ENCODE measurements around the gene BLOC1S6. TPM values are rescaled to one million over a fixed set of nuclear protein-coding genes. Genes with fewer than 3 reads are reported as not detected.

Gene BLOC1S6, protein sequence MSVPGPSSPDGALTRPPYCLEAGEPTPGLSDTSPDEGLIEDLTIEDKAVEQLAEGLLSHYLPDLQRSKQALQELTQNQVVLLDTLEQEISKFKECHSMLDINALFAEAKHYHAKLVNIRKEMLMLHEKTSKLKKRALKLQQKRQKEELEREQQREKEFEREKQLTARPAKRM
- total RNA-seq (ENCODE audit: insufficient read depth, low replicate concordance): 90.3 TPM

DNA sequence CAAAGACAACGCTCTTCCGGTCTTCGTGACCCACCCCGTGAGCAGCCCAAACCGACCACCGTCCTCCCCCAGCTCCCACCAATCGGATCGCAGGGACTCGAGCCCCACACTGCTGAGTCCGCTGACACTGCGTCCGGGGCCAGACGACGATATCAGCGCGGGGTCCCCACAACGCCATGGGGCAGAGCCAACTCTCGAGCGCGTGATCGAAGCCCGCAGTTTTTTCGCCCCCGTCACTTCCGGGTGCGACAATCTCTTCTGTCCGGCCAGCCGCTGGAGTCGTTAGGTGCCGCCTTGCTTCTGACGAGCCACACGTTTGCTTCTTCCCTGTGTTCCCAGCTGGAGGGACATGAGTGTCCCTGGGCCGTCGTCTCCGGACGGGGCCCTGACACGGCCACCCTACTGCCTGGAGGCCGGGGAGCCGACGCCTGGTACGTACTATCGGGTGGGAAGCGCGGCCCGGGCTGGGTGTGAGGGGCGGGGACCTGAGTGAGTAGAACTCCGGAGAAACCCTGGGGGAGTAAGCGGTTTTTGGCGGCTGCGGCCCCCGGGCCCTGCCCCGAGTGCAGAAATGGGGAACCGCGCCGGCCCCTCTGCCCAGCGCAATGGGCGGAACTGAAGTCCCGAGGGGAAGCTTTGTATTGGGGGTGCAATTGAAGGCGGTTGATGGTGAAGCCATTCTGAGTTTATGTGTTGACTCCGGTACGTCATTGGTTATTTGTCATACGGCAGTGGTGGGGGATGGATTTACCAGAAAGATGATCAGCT lies at the start of gene BLOC1S6:
TSS of gene BLOC1S6 (plus strand) at position 285 of the 768 bp plus-strand sequence. CDS start at position 350, 65 bp downstream.
- DNase-seq (ENCODE audit: low spot score): peak; percentile 95

DNA sequence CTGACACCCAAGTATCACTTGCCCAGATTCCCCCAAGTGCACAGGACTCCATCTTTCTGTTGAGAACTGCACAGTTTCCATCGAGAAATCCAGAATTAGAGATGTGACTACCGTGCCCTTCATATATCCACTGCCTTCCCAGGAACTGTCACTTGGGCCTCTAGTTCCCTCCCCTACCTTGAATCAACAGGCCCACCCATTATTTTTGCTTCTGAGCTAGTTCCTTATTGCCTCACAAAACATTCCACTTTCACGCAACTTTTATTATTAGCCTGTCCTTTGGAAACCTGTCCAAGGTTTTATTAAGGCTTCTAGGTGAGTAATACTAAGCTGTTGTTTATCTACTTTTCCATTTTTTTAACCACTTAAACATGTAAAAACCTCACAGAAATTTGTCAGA lies 47.5 kb upstream of the BLOC1S6 start:
- DNase-seq (ENCODE audit: low spot score): no peak

DNA sequence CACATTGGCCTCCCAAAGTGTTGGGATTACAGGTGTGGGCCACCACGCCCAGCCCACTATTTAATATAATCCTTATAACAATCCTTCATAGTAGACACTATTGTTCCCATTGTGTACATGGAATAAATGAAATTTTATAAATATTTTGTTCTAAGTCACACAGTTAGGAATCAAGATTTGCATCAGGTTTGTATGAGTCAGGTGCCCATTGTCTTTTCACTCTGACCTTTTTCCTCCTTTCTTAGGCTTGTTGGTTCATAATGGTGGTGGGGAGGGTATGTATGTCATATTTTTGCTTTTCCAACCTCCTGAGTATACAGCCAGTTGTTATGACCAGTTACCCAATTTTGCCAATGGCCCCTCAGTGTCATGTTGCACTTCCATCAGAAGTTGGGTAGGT lies 46.6 kb upstream of the BLOC1S6 start:
- DNase-seq (ENCODE audit: low spot score): no peak

DNA sequence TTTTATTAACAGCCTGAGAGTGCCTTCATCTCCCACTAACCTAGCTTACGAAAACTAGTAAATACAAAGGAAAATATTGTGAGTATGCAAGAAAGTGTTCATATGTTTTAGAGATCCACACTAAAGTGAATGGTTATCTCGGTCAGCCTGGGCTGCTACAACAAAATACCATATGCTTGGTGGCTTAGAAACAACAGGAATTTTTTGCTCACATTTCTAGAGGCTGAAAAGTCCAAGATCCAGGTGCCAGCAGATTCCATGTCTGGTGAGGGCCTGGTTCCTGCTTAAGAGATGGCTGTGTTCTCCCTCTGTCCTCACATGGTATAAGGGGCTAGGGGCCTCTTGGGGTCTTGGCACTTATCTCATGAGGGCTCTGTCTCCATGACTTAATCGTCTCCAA lies 44.1 kb upstream of the BLOC1S6 start:
- DNase-seq (ENCODE audit: low spot score): no peak

DNA sequence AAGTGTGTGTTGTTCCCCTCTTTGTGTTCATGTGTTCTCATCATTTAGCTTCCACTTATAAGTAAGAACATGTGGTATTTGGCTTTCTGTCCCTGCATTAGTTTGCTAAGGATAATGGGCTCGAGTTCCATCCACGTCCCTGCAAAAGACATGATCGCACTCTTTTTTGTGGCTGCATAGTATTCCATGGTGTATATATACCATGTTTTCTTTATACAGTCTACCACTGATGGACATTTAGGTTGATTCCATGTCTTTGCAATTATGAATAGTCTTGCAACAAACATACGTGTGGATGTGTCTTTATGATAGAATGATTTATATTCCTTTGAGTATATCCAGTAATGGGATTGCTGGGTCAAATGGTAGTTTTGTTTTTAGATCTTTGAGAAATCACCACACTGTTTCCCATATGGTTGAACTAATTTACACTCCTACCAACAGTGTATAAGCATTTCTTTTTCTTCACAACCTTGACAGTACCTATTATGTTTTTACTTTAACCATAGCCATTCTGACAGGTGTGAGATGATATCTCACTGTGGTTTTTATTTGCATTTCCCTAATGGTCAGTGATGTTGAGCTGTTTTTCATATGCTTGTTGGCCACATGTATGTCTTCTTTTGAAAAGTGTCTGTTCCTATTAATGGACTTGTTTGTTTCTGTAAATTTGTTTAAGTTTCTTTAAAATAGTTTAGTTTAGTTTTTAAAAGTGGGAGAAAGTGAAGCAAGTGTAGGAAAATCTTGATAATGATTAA lies 42.7 kb upstream of the BLOC1S6 start:
- no peak for DNase-seq (ENCODE audit: low spot score)

DNA sequence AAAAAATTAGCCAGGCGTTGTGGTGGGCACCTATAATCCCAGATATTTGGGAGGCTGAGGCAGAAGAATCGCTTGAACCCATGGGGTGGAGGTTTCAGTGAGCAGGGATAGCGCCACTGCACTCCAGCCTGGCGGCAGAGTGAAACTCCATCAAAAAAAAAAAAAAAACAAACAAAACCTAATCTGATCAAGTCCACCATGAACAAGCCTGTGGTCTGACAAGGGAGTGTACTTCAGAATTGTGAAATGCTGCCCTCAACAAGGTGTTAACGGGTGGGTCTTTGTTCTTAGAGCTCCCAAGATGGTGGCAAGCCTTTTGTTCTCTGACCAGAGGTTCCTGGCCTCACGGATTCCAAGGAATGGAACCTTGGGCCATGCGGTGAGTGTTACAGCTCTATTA lies 40.4 kb upstream of the BLOC1S6 start:
- no peak for DNase-seq (ENCODE audit: low spot score)

DNA sequence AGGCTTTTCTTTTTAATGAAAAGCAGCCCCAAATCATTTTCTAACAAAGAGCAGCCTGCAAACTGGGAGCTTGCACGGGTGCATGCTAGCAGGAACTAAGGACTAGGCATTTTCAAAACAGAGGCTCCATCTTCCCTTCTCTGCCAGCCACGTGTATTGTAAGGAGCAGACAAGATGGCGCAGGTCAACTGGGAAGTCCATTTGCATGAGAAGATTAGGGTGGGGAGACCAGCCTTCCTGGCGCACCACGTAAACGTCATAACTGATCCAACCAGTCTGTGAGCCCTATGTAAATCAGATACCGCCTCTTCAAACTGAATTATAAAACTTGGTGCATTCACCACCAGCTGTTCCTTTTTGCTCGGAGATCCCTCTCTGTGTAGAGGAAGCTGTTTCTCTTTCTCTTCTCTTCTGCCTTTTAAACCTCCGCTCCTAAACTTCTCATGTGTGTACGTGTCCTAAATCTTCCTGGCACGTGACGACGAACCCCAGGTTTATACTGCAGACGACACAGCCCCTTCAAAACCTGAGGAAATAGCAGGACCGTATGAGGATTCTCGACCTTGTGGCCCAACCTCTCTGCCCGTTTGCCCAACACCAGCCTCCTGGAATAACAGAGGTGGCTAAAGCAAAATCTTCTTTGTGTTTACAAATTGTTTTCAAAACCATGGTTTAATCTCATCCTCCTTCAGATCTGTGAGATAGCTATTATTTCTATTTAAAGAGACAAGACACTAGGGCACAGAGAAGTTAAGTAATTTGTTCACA lies 38.2 kb upstream of the BLOC1S6 start:
- no peak for DNase-seq (ENCODE audit: low spot score)

DNA sequence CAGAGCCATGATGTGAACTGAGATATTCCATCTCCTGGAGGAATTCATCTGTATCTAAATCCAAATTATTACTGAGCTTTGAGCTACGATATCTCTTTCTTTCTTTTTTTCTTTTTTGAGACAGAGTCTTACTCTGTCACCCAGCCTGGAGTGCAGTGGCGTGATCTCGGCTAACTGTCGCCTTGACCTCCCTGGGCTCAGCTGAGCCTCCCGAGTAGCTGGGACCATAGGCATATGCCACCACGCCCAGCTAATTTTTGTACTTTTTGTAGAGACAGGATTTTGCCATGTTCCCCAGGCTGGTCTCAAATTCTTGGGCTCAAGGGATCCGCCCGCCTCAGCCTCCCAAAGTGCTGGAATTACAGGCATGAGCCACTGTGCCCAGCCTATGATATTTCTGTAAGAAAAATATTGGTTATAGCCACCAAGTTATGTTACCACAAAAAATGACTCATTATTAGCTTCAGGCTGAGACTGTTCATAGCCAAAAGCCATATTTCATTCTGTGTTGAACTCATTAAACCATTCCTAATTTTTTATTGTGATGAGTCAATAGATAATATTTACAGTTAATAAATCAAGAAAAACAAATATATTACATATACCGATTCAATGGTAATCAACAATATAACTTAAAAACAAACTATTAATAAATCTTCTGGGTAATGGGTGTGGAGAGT lies 37.5 kb upstream of the BLOC1S6 start:
- no peak for DNase-seq (ENCODE audit: low spot score)

DNA sequence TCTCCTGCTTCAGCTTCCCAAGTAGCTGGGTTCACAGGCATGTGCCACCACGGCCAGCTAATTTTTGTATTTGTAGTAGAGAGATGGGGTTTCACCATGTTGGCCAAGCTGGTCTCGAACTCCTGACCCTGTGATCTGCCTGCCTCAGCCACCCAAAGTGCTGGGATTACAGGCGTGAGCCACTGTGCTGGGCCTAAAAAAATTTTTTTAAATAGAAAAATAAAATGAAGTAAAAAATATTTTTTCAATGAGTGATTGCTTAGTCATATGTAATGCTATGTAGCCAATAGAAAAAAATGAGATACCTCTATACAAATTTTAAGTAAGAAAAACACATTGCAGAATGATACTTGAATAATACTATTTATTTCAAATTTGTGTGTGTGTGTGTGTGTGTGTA lies 36.7 kb upstream of the BLOC1S6 start:
- no peak for DNase-seq (ENCODE audit: low spot score)

DNA sequence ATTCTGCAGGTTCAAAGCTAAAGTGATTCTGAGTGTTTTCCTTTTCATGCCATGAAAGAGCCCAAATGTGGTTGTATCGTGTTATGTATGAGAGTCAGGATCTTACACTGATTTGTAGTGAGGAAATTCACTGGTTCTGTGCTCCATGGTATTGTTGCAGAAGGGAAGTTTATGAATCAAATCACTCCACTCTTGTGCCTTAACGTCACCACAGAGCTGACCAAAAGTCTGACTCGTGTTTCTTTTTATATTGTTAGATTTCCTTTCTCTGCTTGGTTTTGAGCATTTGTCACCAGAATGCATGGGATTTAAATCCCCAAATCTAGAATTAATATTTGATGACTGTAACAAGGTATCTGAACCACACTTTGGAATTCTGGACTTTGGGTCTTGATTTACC lies 35.5 kb upstream of the BLOC1S6 start:
- DNase-seq (ENCODE audit: low spot score): no peak

DNA sequence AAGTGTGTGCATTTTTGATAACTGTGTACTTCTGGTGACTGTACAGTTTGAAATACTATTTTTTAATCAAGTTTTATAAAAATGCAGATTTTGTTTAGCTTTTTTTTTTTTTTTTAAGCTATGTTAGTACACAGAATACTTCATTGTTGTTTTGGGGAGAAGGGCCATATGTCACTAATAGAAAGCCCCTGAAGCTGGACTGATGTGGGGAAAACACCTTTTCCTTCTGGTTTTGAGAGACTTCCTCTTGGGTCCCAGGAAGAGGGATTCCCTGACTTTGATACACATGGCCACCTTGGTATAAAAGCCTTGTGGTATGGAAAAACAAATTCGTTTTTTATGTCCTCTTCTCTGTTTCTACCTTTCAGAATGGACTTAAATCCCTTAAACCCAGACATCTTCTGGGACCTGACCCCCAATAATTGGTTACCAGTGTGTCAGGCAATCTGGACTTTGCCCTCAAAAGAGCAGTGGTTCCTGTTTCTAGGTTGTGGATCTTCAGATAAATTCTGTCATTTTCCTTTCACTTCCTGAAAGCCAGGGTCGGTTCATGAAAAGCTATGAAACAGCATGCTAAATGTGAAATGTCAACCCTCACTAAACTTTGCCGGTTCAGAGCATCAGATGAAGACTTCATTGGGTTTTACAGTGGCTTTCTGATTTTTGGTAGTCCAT lies 31.1 kb upstream of the BLOC1S6 start:
- DNase-seq (ENCODE audit: low spot score): no peak

DNA sequence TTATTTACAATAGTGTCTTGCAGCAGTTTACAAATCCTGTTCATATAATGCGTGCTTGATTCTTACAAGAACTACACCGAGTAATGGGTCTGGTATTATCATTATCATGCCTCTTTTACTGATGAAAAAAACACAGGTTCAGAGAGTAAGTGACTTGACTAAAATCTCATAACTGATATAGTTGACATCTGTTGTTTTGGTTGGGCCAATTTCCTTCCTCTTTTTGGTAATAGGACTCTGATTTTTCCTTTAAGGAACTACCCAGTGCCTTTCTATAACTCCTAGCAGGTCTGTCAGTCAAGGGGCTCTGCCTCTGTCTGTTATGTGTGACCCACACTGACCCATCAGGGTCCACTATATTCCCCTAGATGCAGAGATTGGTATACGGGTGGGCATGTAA lies 14.6 kb upstream of the BLOC1S6 start:
- DNase-seq (ENCODE audit: low spot score): no peak

DNA sequence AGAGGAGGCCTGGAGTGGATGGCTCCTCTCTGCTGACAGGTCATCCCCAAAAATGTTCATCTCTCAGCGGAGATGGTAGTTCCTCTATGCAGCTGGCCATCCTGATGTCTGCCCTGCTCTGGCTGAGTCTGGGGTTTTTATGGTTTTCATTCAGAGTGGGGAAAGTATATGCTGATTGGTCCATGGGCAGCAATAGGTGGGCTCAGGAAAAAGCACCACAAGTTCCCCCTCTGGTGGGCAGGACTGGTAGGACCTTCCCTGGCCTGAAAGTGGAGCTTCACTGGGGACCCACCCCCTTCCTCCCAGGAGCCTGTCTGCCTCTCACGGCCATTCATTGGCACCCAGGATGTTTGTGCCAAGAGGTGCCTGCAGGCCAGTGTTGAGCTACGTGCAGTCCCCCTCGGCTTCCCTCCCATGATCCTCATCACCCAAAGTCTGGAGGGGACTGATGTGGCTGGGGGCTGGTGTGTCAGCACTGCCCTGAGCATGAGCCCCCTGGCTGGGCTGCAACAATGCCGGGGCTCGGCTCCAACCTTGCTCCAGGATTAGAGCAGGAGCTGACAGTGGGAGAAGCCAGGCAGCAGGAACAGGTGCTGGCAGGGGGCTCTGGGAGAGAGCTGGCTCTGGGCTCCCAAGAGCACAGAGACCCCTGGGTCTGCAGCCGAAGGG lies 13.1 kb upstream of the BLOC1S6 start:
- DNase-seq (ENCODE audit: low spot score): no peak

DNA sequence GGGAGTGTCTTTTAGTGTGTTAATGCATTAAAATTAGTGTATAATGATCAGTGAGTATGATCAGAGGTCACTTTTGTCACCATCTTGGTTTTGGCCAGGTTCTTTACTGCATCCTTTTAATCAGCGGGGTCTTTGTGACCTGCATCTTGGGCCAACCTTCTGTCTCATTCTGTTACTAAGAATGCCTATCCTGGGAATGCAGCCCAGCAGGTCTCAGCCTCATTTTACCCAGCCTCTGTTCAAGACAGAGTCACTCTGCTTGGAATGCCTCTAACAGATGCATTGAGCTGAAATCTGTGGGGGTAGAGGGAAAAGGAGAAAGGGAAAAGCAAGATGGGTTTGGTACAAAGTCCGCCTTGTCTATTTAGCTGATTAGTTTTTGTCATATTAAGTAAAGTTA lies 5.3 kb upstream of the BLOC1S6 start:
- no peak for DNase-seq (ENCODE audit: low spot score)

DNA sequence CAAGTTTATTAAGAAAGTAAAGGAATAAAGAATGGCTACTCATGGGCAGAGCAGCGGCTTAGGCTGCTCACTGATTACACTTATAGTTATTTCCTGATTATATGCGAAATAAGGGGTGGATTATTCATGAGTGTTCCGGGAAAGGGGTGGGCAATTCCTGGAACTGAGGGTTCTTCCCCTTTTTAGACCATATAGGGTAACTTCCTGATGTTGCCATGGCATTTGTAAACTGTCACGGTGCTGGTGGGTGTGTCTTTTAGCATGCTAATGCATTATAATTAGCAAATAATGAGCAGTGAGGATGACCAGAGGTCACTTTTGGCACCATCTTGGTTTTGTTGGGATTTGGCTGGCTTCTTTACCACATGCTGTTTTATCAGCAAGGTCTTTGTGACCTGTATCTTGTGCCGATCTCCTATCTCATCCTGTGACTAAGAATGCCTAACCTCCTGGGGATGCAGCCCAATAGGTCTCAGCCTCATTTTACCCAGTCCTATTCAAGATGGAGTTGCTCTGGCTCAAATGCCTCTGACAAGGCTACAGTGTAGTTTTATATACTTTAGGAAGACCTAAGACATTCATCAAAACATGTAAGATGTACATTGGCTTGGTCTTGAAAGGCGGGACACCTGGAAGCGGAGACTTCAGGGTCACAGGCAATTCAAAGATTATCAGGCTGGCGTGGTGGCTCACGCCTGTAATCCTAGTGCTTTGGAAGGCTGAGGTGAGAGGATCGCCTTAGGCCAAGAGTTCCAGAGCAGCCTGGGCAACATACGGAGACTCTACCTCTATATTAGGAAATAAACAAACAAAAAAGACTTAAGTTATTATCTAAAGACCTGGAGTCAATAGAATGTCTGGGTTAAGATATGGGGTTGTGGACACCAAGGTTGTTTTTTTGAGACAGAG lies 3.2 kb upstream of the BLOC1S6 start:
- no peak for DNase-seq (ENCODE audit: low spot score)

DNA sequence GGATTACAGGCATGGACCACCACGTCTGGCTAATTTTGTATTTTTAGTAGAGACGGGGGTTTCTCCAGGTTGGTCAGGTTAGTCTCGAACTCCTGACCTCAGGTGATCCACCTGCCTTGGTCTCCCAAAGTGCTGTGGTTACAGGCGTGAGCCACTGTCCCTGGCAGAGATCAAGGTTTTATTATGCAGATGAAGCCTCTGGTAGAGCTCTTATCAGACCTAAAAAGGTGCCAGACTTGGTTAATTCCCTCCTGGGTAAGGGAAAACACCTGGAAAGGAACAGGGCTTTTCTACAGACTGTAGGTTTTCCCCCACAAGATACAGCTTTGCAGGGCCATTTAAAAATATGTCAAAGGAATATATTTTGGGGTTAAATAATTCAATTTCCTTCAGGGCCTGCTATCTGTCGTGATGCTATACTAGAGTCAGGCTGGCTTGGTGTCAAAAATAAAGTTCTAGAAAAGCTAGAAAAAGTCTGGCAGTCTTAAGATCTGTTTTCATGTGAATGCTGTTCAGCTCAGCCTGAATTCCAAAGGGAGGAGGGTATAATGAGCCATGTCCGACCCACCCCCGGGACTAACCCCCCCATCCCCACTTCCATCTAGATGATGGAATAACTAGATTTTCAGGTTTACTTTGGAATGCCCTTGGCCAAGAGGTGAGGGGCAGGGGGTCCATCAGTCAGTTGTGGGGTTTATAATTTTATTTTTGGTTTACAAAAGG lies 1.9 kb upstream of the BLOC1S6 start:
- DNase-seq (ENCODE audit: low spot score): peak; percentile 56

DNA sequence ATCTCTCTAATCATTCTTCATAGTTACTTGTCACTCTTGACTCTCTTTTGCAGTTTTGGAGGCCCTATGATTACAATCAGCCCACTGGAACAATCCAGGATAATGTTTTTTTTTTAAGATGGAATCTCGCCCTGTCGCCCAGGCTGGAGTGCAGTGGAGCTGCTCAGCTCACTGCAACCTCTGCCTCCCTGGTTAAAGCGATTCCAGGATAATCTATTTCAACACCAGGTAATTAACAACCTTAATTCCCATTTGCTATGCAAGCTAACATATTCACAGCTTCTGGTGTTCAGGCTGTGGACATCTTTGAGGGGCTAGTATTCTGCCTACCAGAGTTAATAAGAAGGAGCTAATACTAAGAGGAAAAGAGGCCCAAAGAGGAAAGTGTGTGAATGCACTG lies 1.1 kb upstream of the BLOC1S6 start:
- DNase-seq (ENCODE audit: low spot score): no peak

DNA sequence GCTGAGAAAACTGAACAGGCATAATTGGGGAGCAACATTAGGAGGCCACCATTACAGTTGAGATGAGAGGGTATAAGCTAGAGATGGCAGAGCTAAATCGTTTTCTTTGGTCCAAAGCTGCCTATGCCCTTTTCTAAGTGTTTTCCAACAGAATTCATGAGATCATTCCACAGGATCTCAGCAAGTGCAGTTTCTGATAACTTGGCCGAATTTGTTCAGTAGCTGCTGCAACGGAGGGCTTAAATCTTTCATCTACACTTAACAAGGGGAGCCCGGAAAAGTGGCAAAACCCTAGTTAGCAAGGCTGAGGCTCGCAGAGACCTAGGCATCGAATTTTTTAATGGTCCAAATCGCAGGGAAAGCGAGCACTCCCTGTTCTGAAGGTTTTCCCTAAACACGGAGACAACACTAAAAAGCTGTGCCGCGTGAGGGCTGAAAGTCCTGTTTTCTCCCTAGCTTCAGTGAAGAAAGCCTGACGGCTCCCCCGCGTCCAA lies 531 bp upstream of the BLOC1S6 start:
- no peak for DNase-seq (ENCODE audit: low spot score)

DNA sequence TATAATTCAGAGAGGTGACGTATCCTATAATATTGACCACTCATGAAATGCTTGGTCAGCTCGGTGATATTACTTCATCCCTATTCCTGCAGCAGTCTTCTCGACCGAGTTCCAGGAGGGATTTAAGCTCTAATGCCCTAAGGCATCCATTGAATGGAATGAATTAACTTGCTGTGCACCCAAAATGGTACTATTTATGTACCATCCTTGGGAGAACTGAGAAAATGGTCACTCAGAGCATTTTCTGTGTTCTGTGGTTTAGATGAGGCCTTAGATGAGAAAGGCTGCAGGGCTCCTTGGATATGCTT lies 638 bp downstream of the BLOC1S6 start:
- no peak for DNase-seq (ENCODE audit: low spot score)

Data from umbilical cord (tissue), 2 donors.